SK-N-SH treated with all-trans-retinoic acid at 6 μM for 48 hours (cell line): Measurements from ENCODE around the gene MTMR3.

Source experiments
- ARNTL ChIP-seq: fragments of 450-650 bp; formaldehyde crosslinking; IDR thresholded peaks from 2 replicates; pipeline ENCODE4 v1.5.0; 2020; ENCODE audit warnings: low read depth, mild to moderate bottlenecking, moderate library complexity, borderline replicate concordance
- CSDC2 ChIP-seq: fragments of 250-450 bp; sonication (Bioruptor Pico); IDR thresholded peaks from 2 replicates; pipeline ENCODE4 v1.5.0; 2020; ENCODE audit warnings: mild to moderate bottlenecking, moderate library complexity
- CSRNP3 ChIP-seq: fragments of 250-450 bp; sonication (Bioruptor Pico); IDR thresholded peaks from 2 replicates; pipeline ENCODE4 v1.5.1; 2021; ENCODE audit warnings: mild to moderate bottlenecking, moderate library complexity
- PPARA ChIP-seq: fragments of 250-450 bp; sonication (Bioruptor Pico); IDR thresholded peaks from 2 replicates; pipeline ENCODE4 v1.5.0; 2020; ENCODE audit warnings: mild to moderate bottlenecking, borderline replicate concordance
- RARB ChIP-seq: fragments of 250-450 bp; sonication (Bioruptor Pico); IDR thresholded peaks from 2 replicates; pipeline ENCODE4 v1.8.0; 2021; ENCODE audit warnings: mild to moderate bottlenecking, moderate library complexity
- SNAI2 ChIP-seq: fragments of 250-450 bp; sonication (Bioruptor Pico); IDR thresholded peaks from 2 replicates; pipeline ENCODE4 v1.5.0; 2020; ENCODE audit warnings: mild to moderate bottlenecking, moderate library complexity
- TOX ChIP-seq: fragments of 250-450 bp; sonication (Bioruptor Pico); IDR thresholded peaks from 2 replicates; pipeline ENCODE4 v1.8.0; 2021; ENCODE audit warnings: mild to moderate bottlenecking, moderate library complexity, borderline replicate concordance
- ZC3H10 ChIP-seq: fragments of 250-450 bp; sonication (Bioruptor Pico); IDR thresholded peaks from 2 replicates; pipeline ENCODE4 v1.5.1; 2021; ENCODE audit warnings: mild to moderate bottlenecking, moderate library complexity
- ZFP30 ChIP-seq: fragments of 450-650 bp; formaldehyde crosslinking; IDR thresholded peaks from 2 replicates; pipeline ENCODE4 v1.5.0; 2022; ENCODE audit warnings: mild to moderate bottlenecking, moderate library complexity
- ZNF70 ChIP-seq: fragments of 450-650 bp; formaldehyde crosslinking; IDR thresholded peaks from 2 replicates; pipeline ENCODE4 v1.5.0; 2020; ENCODE audit warnings: mild to moderate bottlenecking, moderate library complexity
- ZNF8 ChIP-seq: fragments of 450-650 bp; formaldehyde crosslinking; IDR thresholded peaks from 2 replicates; pipeline ENCODE4 v1.5.0; 2020; ENCODE audit warnings: mild to moderate bottlenecking, moderate library complexity
- TF ChIP-seq, protein P1 (sequence below): fragments of 250-450 bp; sonication (Bioruptor Pico); IDR thresholded peaks from 2 replicates; pipeline ENCODE4 v1.8.0; 2021; ENCODE audit warnings: low read depth, mild to moderate bottlenecking, moderate library complexity, borderline replicate concordance
- TF ChIP-seq, protein P2 (sequence below): fragments of 250-450 bp; sonication (Bioruptor Pico); IDR thresholded peaks from 2 replicates; pipeline ENCODE4 v1.5.1; 2020; ENCODE audit warnings: low read depth, mild to moderate bottlenecking, moderate library complexity

- TF ChIP-seq, protein P1, sequence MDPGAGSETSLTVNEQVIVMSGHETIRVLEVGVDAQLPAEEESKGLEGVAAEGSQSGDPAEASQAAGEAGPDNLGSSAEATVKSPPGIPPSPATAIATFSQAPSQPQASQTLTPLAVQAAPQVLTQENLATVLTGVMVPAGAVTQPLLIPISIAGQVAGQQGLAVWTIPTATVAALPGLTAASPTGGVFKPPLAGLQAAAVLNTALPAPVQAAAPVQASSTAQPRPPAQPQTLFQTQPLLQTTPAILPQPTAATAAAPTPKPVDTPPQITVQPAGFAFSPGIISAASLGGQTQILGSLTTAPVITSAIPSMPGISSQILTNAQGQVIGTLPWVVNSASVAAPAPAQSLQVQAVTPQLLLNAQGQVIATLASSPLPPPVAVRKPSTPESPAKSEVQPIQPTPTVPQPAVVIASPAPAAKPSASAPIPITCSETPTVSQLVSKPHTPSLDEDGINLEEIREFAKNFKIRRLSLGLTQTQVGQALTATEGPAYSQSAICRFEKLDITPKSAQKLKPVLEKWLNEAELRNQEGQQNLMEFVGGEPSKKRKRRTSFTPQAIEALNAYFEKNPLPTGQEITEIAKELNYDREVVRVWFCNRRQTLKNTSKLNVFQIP (CRISPR knock-in tag): no peak
- TF ChIP-seq ARNTL (CRISPR knock-in tag) (no peak), ZNF70 (CRISPR knock-in tag) (no peak), SNAI2 (CRISPR knock-in tag) (no peak), CSDC2 (CRISPR knock-in tag) (no peak), PPARA (CRISPR knock-in tag) (no peak), ZFP30 (no peak), TOX (CRISPR knock-in tag) (no peak), ZNF8 (CRISPR knock-in tag) (no peak), CSRNP3 (no peak), ZC3H10 (CRISPR knock-in tag) (no peak), RARB (no peak)
- TF ChIP-seq, protein P2, sequence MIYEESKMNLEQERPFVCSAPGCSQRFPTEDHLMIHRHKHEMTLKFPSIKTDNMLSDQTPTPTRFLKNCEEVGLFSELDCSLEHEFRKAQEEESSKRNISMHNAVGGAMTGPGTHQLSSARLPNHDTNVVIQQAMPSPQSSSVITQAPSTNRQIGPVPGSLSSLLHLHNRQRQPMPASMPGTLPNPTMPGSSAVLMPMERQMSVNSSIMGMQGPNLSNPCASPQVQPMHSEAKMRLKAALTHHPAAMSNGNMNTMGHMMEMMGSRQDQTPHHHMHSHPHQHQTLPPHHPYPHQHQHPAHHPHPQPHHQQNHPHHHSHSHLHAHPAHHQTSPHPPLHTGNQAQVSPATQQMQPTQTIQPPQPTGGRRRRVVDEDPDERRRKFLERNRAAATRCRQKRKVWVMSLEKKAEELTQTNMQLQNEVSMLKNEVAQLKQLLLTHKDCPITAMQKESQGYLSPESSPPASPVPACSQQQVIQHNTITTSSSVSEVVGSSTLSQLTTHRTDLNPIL: no peak
Observed at GRCh38 chr22:30004101-30004500, 121.1 kb downstream of the MTMR3 start.
